Lower lobe of right lung (tissue), 2 donors: Measurements from ENCODE around the gene CDHR4. TPM values are rescaled to one million over a fixed set of nuclear protein-coding genes. Genes with fewer than 3 reads are reported as not detected.
"Not testable (repeated sequence)": the region's sequence is repeated elsewhere in the genome, so short reads cannot be mapped to it uniquely, and the experiment has no call there.

Source experiments
- ATAC-seq, 2 donors: fragments of 200-7000 bp; cut with Tn5 transposase; one replicate each; pipeline ENCODE4 v1.9.1; 2020 to 2022; ENCODE audit warnings: mild to moderate bottlenecking in 2 of 2, moderate library complexity in 2 of 2
- DNase-seq: peaks from one replicate; pipeline ENCODE4 v3.0.0-alpha.2; 2020
- H3K27ac ChIP-seq: fragments of 200-600 bp; one replicate; pipeline ENCODE4 v1.8.0; 2022
- H3K27me3 ChIP-seq: fragments of 200-600 bp; one replicate; pipeline ENCODE4 v1.8.0; 2022; ENCODE audit warnings: low read depth
- H3K36me3 ChIP-seq: fragments of 200-600 bp; one replicate; pipeline ENCODE4 v1.8.0; 2022; ENCODE audit warnings: mild to moderate bottlenecking
- H3K4me1 ChIP-seq: fragments of 200-600 bp; one replicate; pipeline ENCODE4 v1.8.0; 2022
- H3K4me3 ChIP-seq: fragments of 200-600 bp; one replicate; pipeline ENCODE4 v1.8.0; 2022; ENCODE audit warnings: mild to moderate bottlenecking
- H3K9me3 ChIP-seq: fragments of 200-600 bp; one replicate; pipeline ENCODE4 v1.8.0; 2022
- CTCF ChIP-seq: fragments of 200-600 bp; IDR thresholded peaks from one replicate; pipeline ENCODE4 v1.8.0; 2022; ENCODE audit warnings: antibody characterized with exemption, mild to moderate bottlenecking
- intact Hi-C: fragments of 100-400 bp; cut with DNase I; formaldehyde crosslinking; loops from one replicate; pipeline ENCODE4 v1.11.0; 2022
- total RNA-seq: library from RNA; stranded (reverse); fragmentation: NEBNext Ultra II Directional; extraction: Animal tissue kit (Norgen Biotek cat#: 25700); gene quantifications from one replicate; pipeline ENCODE4 v1.2.1, GENCODE V29; 2021
- donor health status: DM: no; HTN: yes; CAD: no; lungs with severe emphysema.

The CDHR4 gene
- total RNA-seq, 1 donor from 2014 or later: 9.6 TPM

- H3K9me3 ChIP-seq: no peaks in the 10 kb centered on the region
- ATAC-seq: peak in 1 of 2 donors; percentile 43
- no peak for DNase-seq
- H3K4me3 ChIP-seq: no peak overlapping the region
- H3K36me3 ChIP-seq: peaks cover 51% of the 10 kb centered on the region
- H3K4me1 ChIP-seq: peaks cover 44% of the 10 kb centered on the region
- TF ChIP-seq CTCF: no peak
- intact Hi-C loops: no loop called here
- no peaks in the 10 kb centered on the region for H3K27me3 ChIP-seq
- H3K27ac ChIP-seq: no peak overlapping the region
These were observed 19.3 kb downstream of the CDHR4 start for GRCh38 chr3:49780080-49780974.

- Histone ChIP-seq H3K4me1 (peaks cover 36% of the 10 kb centered on the region), H3K4me3 (no peak overlapping the region), H3K27me3 (no peaks in the 10 kb centered on the region), H3K27ac (no peak overlapping the region), H3K36me3 (peaks cover 56% of the 10 kb centered on the region), H3K9me3 (no peaks in the 10 kb centered on the region)
- DNase-seq: no peak
- no peak for ATAC-seq
- no peak for TF ChIP-seq CTCF
- intact Hi-C loops: no loop called here
These were observed 20.2 kb downstream of the CDHR4 start for GRCh38 chr3:49779358-49780079.

- H3K4me3 ChIP-seq, intact Hi-C loops, DNase-seq, H3K27me3 ChIP-seq, H3K27ac ChIP-seq, H3K9me3 ChIP-seq, ATAC-seq: not testable (repeated sequence)
- H3K4me1 ChIP-seq: peaks cover 14% of the 10 kb centered on the region
- H3K36me3 ChIP-seq: peaks cover 29% of the 10 kb centered on the region
These were observed 23.6 kb downstream of the CDHR4 start for GRCh38 chr3:49776101-49776500.

- ATAC-seq (no peak), DNase-seq (no peak)
- no peaks in the 10 kb centered on the region for H3K9me3 ChIP-seq
- H3K27ac ChIP-seq: no peak overlapping the region
- H3K27me3 ChIP-seq: no peaks in the 10 kb centered on the region
- no peak for TF ChIP-seq CTCF
- peaks cover 27% of the 10 kb centered on the region for H3K36me3 ChIP-seq
- no peak overlapping the region for H3K4me3 ChIP-seq
- intact Hi-C loops: no loop called here
- H3K4me1 ChIP-seq: peaks cover 12% of the 10 kb centered on the region
These were observed 24.1 kb downstream of the CDHR4 start for GRCh38 chr3:49775538-49775937.

- TF ChIP-seq CTCF: no peak
- DNase-seq: no peak
- peaks cover 17% of the 10 kb centered on the region for H3K4me1 ChIP-seq
- intact Hi-C loops: no loop called here
- no peak overlapping the region for H3K4me3 ChIP-seq
- no peaks in the 10 kb centered on the region for H3K9me3 ChIP-seq
- ATAC-seq: no peak
- H3K36me3 ChIP-seq: peaks cover 34% of the 10 kb centered on the region
- H3K27me3 ChIP-seq: no peaks in the 10 kb centered on the region
- no peak overlapping the region for H3K27ac ChIP-seq
These were observed 27.0 kb downstream of the CDHR4 start for GRCh38 chr3:49772703-49773102.
